Activated CD8-positive, alpha-beta memory T cell treated with anti-CD3 and anti-CD28 coated beads for 4 hours (primary cell): ENCODE results near the gene SEC63.
"Not testable (repeated sequence)": the region's sequence is repeated elsewhere in the genome, so short reads cannot be mapped to it uniquely, and the experiment has no call there.

ENCODE experiments used
- DNase-seq, 2 donors: peaks; one replicate each; pipeline ENCODE4 v3.0.0-alpha.2; 2020; ENCODE audit warnings: low read depth in 2 of 2

Gene SEC63

GRCh38 chr6:107972413-107973096, 14.5 kb upstream of the SEC63 start:
- DNase-seq = no peak

DNA sequence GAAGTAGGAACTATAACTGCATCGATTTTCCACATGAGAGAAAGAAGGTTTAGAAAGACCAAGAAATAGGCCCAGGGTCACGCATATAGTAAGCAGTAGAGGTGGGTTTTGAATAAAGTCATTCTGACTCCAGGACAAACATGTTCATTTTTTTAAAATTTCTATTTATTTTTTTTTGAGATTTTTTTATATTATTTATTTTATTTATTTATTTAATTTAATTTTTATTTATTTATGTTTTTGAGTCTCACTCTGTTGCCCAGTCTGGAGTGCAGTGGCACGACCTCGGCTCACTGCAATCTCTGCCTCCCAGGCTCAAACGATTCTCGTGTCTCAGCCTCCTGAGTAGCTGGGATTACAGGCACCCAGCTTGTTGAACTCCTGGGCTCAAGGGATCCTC, 13.2 kb upstream of the SEC63 start:
- no peak for DNase-seq

GRCh38 chr6:107970255-107970654, 12.2 kb upstream of the SEC63 start:
- DNase-seq = no peak

DNA sequence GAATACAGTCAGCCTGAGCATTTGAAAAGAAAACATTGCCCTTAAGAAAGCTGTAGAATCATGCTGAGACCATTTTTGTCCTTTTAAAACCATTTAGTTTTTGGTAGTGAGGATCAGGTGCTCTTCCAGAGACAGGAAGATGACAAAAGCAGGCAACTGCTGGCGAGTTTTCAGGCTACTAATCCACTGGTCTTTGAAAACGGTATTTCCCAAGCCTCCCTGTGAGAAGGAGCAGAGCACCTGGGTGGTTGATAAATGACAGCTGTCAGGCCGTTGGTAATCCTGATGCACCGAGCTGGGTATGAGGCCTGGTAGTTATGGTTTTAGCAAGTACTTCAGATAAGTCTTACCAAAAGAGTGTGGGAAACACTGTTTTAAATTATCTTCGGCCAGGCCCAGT, 10.1 kb upstream of the SEC63 start:
- DNase-seq = no peak

DNA sequence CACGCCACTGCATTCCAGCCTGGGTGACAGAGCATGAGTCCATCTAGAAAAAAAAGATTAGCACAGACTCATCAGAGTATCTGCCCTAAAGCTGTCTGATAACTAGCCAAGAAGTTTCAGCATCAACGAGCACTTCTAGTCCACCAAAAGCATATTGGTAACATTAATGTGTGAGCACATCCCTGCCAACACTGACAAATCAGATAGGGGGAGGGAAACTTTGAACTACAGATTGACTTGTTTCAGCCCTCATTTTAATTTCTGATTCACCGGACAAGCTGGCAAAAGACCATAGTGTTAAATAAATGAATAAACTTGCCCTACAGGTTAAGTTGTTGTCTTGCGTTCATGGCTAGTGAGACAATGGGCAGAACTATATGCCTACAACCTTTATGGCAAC, 7.7 kb upstream of the SEC63 start:
- no peak for DNase-seq

DNA sequence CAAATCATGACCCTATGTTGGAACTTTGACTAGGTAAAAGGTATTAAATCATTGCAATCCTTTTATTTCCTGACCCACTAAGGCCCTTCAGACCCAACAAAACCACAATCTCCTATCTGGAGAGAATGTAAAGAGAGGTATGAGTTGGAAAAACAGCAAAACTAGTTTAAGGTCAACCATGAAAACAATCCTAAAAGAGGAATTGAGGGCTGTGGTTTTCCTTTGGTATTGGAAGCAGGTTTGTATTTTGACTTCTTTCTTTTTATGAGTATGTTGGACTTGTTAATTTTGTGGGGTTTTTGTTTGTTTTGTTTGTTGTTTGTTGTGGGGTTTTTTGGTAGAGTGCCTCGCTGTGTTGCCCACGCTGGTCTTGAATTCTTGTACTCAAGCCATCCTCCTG, 4.7 kb upstream of the SEC63 start:
- no peak for DNase-seq

- no peak for DNase-seq
These were observed 1.4 kb upstream of the SEC63 start for GRCh38 chr6:107959392-107959791.

- not testable (repeated sequence) for DNase-seq
These were observed 818 bp upstream of the SEC63 start for GRCh38 chr6:107958689-107959362.

GRCh38 chr6:107957308-107957908, 600 bp downstream of the SEC63 start:
- DNase-seq = peak in 1 of 2 donors; percentile 39

DNA sequence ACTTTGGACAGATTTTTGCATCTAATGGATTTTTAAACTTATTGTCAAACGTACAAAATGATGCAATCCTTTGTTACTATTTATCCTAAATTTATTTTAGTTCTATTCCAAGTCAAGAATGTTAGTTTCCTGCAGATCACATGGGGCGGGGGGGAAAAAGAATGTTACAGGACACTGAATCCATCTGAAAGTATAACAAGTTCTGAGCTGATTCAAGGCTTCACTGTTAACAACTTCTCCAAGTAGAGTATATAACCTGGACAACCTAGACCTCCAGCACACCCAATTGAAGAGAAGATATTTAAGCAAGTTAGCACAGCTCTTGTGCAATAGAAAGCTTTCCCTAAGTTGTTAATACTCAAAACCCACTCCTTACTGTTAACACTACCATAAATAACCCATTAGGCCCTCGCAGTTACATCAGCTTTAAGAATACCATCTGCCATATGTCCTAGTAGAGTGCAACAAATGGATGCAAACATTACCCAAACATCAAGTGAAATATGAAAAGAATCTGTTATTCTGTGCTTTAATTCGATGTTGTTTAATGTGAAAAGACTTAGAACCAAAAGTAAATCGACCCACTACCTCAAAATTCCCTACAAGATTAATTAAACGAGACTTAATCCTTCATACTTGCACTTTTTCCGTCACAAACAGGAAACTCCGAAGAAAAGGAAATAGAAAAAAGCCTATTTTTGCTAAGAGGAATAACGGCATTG, 1.3 kb downstream of the SEC63 start:
- DNase-seq = no peak

DNA sequence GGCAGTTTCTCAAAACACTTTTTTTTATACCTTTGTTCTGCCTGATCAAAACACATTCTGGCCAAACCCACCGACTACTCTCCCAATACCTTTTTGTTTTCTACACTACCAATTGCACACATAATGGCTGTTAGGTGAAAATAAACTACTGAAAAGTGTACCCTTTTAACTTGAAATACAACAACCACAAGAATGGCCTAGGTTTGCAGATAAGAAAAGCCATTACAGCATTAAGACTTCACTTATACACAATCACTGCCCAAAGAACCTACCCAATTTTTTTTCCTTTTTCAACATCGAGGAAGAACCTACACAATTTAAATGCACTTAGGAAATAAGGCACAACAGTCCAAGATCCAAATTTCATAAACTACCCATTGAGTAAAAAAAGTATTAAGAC, 1.8 kb downstream of the SEC63 start:
- no peak for DNase-seq

- not testable (repeated sequence) for DNase-seq
These were observed 4.1 kb downstream of the SEC63 start for GRCh38 chr6:107953858-107954414.

- no peak for DNase-seq
These were observed 14.2 kb downstream of the SEC63 start for GRCh38 chr6:107943626-107944439.

GRCh38 chr6:107942142-107942541, 15.9 kb downstream of the SEC63 start:
- no peak for DNase-seq

DNA sequence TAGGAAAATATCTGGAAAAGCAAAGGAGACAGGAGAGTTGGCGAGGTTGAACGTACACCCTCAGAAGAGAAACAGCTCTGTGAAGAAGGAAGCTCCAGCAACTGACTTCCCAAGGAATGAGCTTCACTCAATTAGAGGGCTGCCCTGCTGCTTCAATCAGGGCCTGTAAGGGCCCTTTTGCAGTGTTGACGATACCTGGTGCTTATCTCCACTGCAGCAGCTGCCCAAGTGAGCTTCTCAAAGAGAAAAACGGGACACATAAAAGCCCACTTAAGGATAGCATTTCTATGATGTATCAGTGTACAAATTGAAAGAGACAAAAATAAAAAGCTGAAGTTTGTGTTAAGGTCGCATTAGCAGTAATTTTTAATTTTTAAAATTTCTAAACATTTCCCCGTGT, 16.4 kb downstream of the SEC63 start:
- DNase-seq = no peak

DNA sequence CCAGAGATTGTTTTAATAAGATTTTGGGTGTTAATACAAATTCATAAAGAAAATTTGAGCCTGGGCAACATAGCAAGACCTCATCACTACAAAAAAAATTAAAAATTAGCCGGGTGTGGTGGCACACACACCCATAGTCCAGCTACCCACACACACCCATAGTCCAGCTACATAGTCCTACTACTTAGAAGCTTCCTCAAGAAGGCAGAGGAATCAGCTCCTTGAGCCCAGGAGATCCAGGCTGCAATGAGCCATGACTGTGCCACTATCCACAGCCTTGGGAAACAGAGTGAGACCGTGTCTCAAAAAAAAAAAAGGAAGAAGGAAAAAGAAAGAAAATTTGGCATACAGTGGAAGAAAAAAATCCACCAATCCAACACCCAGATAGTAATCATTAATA, 16.8 kb downstream of the SEC63 start:
- DNase-seq = no peak

DNA sequence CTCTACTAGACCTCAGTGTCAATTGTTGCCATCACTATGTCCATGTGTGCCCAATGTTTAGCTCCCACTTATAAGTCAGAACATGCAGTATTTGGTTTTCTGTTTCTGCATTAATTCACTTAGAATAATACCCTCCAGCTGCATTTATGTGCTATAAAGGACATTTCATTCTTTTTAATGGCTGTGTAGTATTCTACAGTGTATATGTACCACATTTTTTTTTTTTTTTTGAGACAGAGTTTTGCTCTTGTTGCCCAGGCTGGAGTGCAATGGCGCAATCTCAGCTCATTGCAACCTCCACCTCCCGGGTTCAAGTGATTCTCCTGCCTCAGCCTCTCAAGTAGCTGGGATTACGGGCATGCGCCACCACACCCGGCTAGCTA, 21.1 kb downstream of the SEC63 start:
- not testable (repeated sequence) for DNase-seq

DNA sequence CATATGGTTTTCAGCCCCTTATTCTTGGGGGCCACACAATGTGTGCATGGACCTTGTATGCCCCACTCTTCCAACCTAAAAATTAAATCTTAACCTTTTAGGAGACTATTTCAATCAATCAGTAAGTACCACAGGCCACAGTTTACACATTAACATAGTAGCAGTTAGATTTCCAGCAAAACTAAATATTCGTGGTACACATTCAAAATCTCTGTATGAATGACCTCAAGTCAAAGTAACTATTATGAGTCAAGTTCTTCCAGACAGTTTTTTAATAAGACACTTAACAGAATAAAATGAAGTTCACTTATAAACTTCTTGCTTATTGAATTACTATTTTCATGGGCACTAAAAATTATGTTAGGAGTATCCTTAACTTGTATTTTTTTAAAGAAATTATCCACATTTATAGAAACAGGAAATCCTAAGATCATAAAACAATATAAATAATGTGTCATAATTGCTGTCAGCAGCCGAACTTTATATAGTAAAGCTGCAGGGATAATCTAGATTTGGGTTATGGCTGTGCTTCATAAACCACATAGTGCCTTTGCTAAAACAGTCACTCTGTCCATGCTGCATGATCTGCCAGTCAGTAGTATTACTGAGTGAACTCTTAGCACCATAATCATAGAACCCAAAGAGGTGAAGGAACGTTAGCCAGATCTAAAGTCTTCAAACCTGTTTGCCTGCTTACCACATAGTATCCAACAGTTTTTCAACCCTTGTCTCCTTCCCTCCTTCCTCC, 21.7 kb downstream of the SEC63 start:
- DNase-seq = no peak

DNA sequence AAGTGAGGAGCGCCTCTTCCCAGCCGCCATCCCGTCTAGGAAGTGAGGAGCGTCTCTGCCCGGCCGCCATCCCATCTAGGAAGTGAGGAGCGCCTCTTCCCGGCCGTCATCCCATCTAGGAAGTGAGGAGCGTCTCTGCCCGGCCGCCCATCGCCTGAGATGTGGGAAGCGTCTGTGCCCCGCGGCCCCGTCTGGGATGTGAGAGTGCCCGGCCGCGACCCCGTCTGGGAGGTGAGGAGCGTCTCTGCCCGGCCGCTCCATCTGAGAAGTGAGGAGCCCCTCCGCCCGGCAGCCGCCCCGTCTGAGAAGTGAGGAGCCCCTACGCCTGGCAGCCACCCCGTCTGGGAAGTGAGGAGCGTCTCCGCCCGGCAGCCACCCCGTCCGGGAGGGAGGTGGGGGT, 23.8 kb downstream of the SEC63 start:
- DNase-seq = not testable (repeated sequence)

GRCh38 chr6:107932580-107932979, 25.4 kb downstream of the SEC63 start:
- DNase-seq = no peak

GRCh38 chr6:107931894-107932293, 26.1 kb downstream of the SEC63 start:
- DNase-seq = no peak
